Islet precursor cell (in vitro differentiated cells): ENCODE data around the gene VPS26B.
"Not testable (repeated sequence)": the region's sequence is repeated elsewhere in the genome, so short reads cannot be mapped to it uniquely, and the experiment has no call there.

Experiments
- DNase-seq: peaks from one replicate; pipeline ENCODE4 v3.0.0-alpha.2; 2018

The VPS26B gene

DNA sequence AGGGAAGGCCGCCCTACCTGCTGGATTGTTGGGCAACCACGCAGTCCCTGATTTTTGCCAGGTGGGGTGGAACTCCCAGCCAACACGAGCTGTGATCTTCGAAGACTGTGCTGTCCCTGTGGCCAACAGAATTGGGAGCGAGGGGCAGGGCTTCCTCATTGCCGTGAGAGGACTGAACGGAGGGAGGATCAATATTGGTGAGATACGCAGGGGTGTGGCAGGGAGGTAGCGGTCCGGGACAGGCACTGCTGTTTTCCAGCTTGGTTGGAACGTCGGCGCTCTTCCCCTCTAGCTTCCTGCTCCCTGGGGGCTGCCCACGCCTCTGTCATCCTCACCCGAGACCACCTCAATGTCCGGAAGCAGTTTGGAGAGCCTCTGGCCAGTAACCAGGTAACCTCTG lies 36.5 kb downstream of the VPS26B start:
- no peak for DNase-seq

DNA sequence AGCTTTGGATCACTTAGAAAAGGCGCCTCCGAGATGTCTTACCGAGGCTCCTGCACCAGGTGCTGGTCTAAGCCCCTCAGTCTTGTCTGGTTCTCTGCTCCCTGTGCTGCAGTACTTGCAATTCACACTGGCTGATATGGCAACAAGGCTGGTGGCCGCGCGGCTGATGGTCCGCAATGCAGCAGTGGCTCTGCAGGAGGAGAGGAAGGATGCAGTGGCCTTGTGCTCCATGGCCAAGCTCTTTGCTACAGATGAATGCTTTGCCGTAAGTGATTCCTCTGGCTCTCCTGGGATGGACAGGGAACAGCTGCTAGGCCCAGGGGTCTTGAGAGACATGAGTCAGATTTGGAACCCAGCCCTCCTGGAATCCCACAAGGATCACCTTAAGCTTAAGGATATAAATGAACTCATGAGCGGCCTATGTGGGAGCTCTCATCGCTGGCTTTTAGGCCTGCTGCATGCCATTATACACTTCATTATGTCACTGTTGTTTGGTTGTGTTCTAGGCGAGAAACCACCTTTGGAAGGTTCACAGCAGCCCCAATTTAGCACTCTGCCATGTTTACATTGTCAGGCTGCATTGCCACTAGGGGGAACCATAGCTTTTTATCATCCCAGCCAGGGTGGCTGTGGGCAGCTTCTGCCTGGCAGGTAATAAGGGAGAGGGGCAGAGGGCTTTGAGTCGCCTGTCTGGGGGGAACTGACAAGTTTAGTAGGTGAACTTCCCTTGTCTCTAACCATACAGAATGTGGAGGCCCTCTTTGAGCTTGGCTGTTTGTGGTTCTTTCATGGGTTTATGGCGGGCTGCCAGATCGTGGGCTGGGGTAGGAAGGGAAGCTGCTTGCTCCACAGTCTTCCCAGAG lies 37.4 kb downstream of the VPS26B start:
- peak; percentile 68 for DNase-seq

DNA sequence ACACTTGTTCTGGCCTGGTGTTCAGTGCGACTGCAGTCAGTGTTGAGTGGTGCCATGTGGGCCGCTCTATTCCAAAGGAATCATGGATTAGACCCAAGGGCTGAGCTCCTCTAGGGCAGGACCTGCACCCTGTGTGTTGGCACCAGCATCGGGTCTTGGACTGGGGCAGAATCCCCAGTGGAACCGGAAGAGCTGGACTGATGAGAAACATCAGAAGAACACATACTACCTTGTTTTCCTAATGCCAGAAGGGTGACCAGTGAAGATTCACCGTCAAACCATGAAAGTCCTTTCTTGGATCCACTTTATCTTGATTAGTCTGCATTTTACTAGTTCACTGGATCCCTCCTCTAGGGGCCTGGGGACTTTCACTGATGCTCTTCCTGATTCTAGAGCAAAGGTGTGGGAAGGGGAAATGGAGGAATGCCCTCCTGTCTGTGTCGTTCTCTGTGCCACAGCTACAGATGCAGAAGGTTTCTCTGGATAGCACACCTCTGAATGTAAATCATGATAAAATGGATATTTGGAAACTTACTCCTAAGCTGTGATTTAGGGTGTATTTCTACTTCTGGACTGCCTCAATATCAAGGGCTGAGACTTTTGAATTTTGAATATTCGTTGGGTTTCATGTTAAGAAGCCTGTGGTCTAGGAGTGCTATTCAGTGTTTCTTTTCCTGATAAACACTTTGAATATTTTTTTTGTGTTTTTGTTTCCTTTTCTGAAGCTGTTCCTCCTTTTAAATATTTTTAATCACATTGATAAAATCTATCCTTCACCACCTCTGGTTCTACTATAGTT lies 40.7 kb downstream of the VPS26B start:
- no peak for DNase-seq

DNA sequence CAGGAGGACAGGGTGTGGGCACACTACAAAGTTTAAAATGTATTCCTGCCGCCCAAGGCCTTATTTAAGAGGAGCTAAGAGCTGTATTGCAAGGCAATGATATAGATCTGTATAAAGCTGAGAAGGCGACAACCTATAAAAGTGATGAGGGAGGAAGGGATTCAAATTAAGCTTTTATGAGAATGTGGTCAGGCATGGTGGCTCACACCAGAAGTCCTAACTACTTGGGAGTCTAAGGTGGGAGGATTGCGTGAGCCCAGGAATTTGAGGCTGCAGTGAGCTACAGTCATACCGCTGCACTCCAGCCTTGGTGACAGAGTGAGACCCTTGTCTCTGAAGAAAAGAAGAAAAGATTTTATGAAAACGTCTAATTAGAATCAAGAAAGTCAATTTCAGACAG lies 42.0 kb downstream of the VPS26B start:
- DNase-seq, result no peak

DNA sequence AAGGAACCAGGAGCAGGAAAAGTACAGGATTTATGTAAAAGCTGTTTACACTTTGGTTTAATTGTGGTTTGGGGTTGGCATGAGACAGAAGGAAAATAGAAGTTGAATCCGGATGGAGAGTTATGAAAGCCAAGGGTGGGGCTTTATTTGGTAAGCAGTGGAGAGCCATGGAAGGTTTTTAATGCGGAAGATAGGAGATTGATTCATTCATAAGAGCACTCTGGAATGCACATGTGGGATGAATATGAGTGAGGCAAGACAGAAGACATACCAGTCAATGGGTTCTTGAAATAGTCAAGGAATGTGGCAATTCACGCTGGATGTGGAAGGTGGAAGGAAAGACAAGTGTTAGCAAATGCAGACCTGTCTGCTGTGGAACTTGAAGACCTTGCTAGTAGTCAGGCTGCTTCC lies 42.4 kb downstream of the VPS26B start:
- DNase-seq, result no peak

DNA sequence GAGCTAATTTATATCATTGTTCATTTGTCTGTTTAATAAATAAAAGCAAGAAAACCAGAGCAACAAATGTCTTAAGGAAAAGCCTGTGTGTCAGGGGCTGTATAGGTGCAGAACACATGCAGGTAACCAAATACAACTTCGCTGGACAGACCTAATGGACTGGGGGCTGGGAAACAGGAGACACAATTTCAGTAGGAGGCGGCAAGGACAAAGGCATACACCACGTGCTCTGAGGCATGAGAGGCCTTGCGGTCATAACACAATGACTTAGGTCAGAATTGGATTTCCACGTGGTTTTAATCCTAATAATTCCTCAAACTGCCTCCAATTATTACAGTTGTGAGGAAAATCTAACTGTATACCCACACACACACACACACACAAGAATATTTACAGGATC lies 43.0 kb downstream of the VPS26B start:
- DNase-seq, result no peak

DNA sequence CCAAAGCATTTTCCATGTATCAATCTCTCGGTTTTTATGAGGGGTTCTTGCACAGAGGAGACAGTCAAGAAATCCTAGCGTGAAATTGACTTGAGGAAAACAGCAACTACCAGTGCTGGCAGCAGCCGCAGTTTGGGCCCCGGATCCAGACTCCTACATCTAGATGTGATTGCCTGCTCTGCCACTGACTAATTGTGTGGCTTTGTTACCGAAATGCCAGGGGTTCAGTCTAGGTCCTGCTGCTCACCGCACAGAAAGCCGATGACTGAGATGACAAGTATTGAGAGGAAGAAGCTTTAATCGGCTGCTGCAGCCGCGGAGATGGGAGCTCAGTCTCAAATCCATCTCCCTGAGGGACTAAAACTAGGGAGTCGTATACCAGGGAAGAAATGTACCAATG lies 43.5 kb downstream of the VPS26B start:
- no peak for DNase-seq

DNA sequence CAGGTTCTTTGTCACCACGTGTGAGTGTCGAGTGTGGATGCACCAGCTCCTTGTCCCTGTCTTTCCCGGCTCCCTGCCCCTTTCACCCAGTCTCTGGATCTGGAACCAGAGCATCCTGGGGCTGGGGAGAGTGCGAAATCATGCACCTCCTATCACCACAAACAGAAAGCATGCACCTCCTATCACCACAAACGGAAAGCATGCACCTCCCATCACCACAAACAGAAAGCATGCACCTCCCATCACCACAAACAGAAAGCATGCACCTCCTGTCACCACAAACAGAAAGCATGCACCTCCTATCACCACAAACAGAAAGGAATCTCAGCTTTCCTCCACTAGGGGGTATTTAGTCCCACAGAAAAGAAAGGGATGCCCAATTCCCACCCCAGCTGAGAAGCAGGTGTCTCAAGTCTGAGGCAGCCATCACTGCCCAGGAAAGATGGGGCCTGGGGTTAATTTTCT lies 45.8 kb downstream of the VPS26B start:
- no peak for DNase-seq

DNA sequence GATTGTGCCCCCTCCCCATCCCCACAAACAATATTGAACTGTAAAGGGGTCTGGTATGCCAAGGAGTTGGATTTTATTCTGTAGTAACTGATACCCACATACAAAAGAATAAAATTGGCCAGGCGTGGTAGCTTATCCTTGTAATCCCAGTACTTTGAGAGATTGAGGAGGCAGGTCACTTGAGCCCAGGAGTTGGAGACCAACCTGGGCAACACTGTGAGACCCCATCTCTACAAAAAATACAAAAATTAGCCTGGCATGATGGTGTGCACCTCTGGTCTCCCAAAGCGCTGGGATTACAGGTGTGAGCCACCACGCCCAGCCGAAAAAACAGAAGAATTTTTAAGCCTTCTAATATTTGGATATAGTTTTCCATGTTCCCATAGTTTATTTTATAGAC lies 47.5 kb downstream of the VPS26B start:
- peak; percentile 8 for DNase-seq

DNA sequence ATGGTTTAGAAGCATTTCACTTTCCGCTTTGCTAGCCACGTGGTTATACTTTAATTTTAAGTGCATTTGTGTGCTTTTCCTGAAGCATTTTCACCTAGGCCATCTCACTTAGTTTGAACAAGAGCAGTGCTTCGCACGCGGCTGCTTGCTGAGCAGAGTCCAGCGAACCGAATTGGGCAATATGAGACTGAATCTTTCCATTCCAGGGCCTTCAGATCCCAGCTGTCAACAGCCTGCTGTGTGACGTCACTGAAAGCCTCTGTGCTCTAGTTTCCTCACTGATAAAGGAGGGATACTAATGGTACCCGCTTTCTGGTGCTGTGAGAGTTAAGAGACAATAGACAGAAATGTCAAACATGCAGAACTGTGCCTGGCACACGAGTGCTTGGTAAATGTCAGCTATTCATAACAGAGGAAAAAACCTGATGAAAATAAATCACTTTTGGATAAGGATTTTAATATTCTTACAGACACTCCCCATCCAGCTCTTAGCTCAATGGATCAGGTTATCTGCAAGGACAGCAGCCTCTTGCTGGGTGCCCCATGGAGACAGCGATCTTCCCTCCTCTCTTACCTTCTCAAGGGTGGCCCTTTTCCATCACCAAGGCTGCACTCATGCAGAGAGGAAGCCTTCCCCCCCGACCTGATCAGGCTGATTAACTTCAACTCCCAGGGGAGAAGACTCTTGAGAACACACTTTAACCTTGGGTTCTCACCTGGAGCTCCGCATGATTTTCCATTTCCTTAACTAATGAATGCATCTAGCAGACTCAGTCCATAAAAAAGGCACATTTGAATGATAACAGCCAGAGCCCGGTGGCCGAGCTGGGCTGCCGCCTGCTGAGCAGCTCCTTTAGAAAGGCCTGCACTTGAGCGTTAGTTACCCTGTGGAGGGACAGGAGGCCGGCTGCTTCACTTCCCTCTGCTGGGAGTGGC lies 48.2 kb downstream of the VPS26B start:
- DNase-seq, result peak; percentile 57

DNA sequence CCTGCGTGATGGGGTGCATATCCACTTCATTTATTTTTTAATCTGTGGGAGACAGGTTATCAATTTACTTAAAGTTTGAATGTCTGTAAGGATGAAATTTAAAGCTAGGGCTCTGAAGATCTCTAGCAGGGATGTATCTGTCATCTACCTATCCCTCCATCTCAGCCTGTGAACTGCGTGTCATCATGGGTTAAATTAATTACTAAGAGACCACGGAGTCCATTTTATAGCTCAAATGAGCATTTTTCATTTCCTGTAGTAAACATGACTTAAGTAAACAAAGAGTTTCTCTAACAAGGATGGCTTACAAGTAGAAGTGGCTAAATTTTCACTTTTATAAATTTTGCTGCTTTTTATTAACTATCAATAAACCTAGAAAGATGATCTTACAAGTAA lies 48.8 kb downstream of the VPS26B start:
- DNase-seq, result no peak

DNA sequence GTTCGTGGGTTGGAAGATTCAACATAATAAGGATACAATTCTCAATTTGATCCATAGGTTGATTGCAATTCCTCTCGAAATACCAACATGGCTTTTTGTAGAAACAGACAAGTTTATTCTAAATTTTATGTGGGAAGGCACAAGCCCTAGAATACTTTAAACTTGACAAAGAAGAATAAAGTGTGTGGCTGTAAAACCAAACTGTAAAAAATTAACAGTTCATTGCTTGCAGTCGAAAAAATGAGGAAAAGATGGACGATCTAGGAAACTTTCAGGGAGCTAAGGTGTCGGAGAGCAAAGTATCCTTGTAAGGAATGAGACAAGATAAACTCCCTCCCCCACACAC lies 50.7 kb downstream of the VPS26B start:
- no peak for DNase-seq

DNA sequence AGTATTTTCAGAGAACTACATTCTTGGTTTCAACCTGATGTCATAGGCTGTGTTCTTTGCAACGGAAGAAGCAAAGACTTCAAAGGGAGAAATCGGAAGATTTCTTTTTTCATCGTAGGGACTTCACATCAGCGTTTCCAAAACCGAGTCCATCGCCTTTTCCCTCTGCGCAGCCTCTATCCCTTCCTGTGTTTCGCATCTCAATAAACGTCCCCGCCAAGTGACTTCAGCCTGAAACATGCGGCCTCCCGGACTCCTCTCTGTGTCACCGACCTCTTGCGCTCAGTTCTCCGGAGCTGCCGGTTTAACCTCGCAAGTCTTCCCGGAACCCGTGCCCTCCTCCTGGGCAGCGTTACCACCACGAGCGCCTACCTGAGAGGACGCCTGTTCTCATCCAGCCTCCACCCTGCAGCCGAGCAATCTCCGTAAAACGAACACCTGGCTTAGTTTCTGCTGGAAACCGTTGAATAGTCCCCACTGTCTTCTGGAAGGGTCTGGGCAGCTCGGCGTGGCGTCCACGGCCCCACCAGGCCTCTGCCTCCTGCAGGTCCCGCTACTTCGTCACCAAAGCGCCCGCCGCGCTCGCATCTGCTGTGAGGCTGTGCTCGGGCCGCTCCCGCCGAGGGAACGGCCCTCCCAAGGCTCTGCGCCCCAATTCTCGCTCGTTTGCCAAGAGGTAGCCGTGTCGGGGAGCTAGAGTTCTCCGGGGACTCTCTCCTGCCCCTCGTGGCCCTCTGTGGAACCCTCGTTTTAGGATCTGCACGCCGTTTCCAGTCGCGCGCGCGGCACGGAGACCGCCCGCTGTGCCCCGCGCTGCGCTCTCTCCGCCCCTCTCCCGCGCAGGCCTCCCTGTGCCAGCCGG lies 51.3 kb downstream of the VPS26B start, which contains the start of gene GLB1L3:
Gene GLB1L3 (plus strand): TSS at position 846 of the 862 bp plus-strand sequence. CDS start 362 bp downstream, outside the sequence.
- DNase-seq, result peak; percentile 63

DNA sequence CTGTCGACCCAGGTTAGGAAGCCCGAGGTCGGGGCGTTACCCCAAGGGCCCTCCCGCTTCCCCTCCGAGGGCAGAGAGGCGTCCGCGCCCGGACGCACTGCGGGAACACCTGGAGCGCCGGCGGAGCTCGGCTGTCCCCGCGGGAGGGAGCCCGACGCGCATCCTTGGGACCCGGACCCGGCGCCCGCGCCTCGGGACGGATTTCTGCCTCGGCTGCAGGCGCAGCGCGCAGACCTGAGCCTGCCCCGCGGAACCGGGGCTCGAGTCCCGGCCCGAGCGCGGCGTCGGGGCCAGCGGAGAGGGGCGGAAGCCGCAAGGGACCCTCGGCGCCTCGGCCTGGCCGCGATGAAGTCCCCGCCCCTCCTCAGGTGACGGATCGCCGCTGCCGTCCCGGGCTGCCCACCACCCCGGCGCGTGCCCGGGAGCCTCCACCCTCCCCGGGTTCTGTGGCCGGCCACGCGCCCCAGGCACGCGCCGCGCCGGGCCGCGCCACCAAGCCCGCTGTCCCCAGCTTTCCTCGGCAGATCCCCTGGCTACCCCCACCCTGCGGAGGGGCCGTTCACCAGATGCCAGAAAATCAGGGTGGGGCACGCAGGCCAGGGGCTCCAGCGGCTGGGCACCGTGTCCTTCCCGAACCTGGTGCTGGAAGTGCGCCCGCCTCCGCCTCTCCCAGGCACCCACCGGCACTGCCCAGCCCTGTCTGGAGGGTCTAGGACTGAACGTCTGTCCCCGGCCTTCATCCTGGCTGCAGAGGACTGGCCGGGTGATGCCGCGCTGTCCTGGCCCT lies 52.1 kb downstream of the VPS26B start:
- DNase-seq, result peak; percentile 61

DNA sequence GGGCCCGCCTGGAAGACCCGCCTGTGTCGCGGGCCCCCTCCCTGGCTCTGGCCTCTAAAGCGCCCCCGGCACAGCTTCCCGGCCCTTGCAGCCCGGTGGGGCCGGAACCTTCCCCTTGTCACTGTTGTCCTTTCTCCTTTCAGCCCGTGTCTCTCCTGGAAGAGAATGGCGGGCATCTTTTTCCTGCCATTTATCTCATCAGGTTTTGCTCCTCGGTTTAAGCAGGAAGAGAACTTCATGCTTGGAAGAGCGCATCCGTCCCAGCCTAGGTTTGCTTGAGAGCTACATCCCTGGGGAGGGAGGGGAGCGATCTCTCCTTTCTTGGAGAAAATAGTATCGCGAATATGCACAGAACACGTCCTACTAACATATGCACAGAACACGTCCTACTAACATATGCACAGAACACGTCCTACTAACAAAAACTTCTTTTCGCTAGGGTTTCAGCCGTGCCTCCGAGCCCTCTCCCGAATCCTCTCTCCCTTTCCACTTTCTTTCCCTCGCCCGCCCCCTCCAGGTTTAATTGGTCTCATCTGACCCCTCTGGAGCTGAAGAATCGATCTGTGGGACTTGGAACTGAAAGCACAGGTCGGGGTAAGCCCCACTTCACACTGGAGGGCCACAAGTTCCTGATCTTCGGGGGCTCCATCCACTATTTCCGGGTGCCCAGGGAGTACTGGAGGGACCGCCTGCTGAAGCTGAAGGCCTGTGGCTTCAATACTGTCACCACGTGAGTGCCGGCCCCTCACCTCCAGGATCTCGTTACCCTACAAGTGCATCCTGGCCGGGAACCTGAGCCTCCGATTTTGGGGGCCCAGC lies 52.9 kb downstream of the VPS26B start:
- DNase-seq, result peak; percentile 43

DNA sequence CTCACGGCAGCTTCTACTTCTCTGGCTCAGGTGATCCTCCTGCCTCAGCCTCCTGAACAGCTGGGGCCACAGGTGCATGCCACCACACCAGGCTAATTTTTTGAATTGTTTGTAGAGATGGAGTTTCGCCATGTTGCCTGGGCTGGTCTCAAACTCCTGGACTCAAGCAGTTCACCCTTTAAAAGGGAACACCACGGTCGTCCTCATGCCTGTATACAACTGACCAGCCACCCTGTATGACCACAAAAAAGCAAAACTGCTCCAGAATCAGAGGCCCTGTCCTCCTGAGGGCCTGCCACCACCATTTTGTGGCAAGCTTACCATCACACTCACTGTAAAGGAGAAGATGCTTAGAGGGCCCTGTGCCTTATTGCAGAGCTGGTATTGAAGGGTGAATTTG lies 53.9 kb downstream of the VPS26B start:
- peak; percentile 21 for DNase-seq

DNA sequence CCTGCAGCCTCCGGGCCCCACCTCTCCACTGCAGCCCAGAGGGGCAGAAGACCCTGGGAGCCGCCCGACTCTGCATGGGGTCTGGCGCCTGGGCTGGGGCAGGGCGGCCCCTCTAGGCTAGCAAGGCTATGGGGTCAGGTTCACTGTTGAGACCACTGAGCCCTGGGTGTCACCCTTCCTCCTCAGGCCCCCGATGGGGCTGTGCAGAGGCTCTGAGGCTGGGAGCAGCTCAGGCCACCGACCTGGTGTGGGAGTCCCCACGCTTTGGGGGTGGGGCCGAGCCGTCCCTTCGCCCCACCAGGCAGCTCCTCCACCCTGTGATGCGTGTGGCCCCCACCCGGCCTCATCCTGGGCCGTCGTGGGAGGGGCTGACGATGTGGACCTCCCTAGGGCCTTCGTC lies 57.2 kb downstream of the VPS26B start:
- not testable (repeated sequence) for DNase-seq

DNA sequence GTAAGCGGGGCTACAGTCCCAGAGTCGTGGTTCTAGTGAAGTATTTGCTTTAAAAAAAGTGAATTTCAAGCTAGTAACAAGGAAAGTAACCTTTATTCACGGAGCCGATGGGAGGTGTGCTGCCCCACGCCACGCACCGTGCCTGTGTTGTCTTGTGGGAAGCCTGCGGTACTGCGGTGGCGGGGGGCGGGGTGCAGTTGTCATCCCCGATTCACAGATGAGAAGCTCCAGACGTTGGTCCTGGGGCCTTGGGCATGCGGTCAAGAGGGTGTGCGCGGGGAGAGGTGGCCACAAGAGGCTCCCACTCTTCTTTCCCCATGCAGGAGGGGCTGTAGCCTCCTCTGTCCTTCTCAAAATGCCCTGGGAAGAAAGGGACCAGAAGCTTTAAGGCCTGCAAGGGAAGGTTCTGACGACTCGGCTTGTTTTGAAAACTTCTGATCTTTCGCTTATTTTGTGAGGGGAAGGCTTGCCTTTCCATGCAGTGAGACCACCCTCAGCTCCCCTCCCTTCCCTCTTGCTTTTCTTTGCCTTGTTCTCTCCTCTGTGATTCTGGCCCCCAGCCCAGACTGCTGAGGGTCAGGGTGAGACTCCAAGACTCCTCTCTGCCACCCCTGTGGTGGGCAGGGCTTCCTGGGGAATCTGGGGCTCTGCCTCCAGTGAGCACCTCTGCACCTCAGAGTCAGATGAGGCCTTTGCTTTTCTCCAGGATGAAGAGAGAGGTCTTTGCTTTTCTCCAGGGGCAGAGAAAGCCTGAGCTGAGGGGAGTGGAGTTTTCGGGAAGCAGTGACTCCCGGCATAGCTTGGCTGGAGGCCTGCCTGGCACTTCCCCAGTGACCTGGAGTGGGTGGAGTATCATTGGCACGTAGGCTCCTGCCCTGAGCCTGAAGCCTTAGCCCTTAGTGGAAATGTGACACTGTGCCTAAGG lies 57.9 kb downstream of the VPS26B start:
- no peak for DNase-seq
